H1 (cell line): ENCODE results near the gene MCM5. TPM values are rescaled to one million over a fixed set of nuclear protein-coding genes. Genes with fewer than 3 reads are reported as not detected.

Source experiments
- CTCF ChIA-PET: fragments of 300-600 bp; sonication (Branson Sonifier 250); formaldehyde crosslinking; loops from one replicate; lab custom pipeline; 2021; ENCODE audit not compliant: partially characterized antibody; lab: Charles Lee
- POLR2A ChIA-PET: fragments of 300-600 bp; sonication (Branson Sonifier 250); formaldehyde crosslinking; loops from one replicate; lab custom pipeline; 2021; ENCODE audit warnings: inconsistent platforms; ENCODE audit not compliant: partially characterized antibody; lab: Charles Lee
- DNase-seq, 2 experiments: peaks; one replicate each; pipeline versions ENCODE4 v3.0.0 to v3.0.0-alpha.2; 2010 to 2022; ENCODE audit warnings: low spot score in 2 of 2, low read depth in 1 of 2, mixed read lengths in 1 of 2
- FAIRE-seq: peaks from 2 replicates; lab custom pipeline; 2011; peaks lifted over from hg19 to GRCh38; lab: Jason Lieb, UNC
- H2AFZ ChIP-seq: 2 replicates; pipeline ENCODE4 v1.8.1; 2012; ENCODE audit warnings: low read length, inconsistent platforms
- H2AK5ac ChIP-seq: 2 replicates; pipeline ENCODE4 v1.6.1; 2013; ENCODE audit warnings: low read depth, low read length
- H2BK120ac ChIP-seq: replicated peaks from 2 replicates; pipeline ENCODE3; 2013; ENCODE audit warnings: low read depth, low read length, inconsistent platforms
- H2BK12ac ChIP-seq: 2 replicates; pipeline ENCODE4 v1.6.1; 2013; ENCODE audit warnings: low read depth, low read length
- H2BK15ac ChIP-seq: 2 replicates; pipeline ENCODE4 v1.6.1; 2013; ENCODE audit warnings: low read length
- H2BK20ac ChIP-seq: 2 replicates; pipeline ENCODE4 v1.6.1; 2013; ENCODE audit warnings: low read length
- H2BK5ac ChIP-seq: 2 replicates; pipeline ENCODE4 v1.6.1; 2013; ENCODE audit warnings: low read depth, low read length
- H3K14ac ChIP-seq: 2 replicates; pipeline ENCODE4 v1.6.1; 2013; ENCODE audit warnings: inconsistent platforms; ENCODE audit not compliant: insufficient read length
- H3K18ac ChIP-seq: 2 replicates; pipeline ENCODE4 v1.6.1; 2013; ENCODE audit warnings: low read length; ENCODE audit errors: extremely low read depth
- H3K23ac ChIP-seq: 2 replicates; pipeline ENCODE4 v1.6.1; 2013; ENCODE audit warnings: inconsistent platforms; ENCODE audit not compliant: insufficient read length
- H3K23me2 ChIP-seq: 2 replicates; pipeline ENCODE4 v1.6.1; 2013; ENCODE audit warnings: low read depth, low read length
- H3K27ac ChIP-seq: 2 replicates; pipeline ENCODE4 v1.6.1; 2011; ENCODE audit warnings: low read depth, low read length, inconsistent platforms
- H3K27me3 ChIP-seq, 4 experiments: replicated peaks in 1 of 4; 1 replicate in 1 of 4; 2 replicates in 3 of 4; pipeline versions ENCODE4 v1.6.1 to v1.8.1; 2011 to 2013; ENCODE audit warnings: low read length in 3 of 4, mild to moderate bottlenecking in 3 of 4, inconsistent platforms in 2 of 4, mixed read lengths in 2 of 4, moderate library complexity in 1 of 4; ENCODE audit not compliant: control insufficient read depth in 3 of 4, insufficient read depth in 3 of 4; ENCODE audit errors: extremely low read depth in 1 of 4
- H3K36me3 ChIP-seq, 4 experiments: 2 replicates each; pipeline versions ENCODE4 v1.6.1 to v1.8.1; 2011 to 2013; ENCODE audit warnings: mild to moderate bottlenecking in 4 of 4, low read length in 3 of 4, moderate library complexity in 2 of 4, control low read depth in 1 of 4, inconsistent platforms in 1 of 4; ENCODE audit not compliant: insufficient read depth in 4 of 4, control insufficient read depth in 2 of 4
- H3K4ac ChIP-seq: replicated peaks from 2 replicates; pipeline ENCODE3; 2013; ENCODE audit warnings: low read length, low read depth, mixed read lengths, inconsistent platforms; ENCODE audit not compliant: insufficient read length
- H3K4me1 ChIP-seq, 4 experiments: replicated peaks in 1 of 4; 1 replicate in 1 of 4; 2 replicates in 3 of 4; pipeline versions ENCODE4 v1.6.1 to v1.8.1; 2011 to 2013; ENCODE audit warnings: low read length in 3 of 4, inconsistent platforms in 2 of 4, mixed read lengths in 1 of 4; ENCODE audit not compliant: insufficient read depth in 4 of 4, control insufficient read depth in 3 of 4
- H3K4me2 ChIP-seq, 2 experiments: 2 replicates each; pipeline versions ENCODE4 v1.6.1 to v1.8.1; 2011 to 2013; ENCODE audit warnings: low read depth in 2 of 2, low read length in 2 of 2, control low read depth in 1 of 2, inconsistent platforms in 1 of 2, mild to moderate bottlenecking in 1 of 2; ENCODE audit not compliant: insufficient read depth in 1 of 2
- H3K4me3 ChIP-seq, 4 experiments: fragments of 200-600, 300-600 bp in 1 of 4; sonication (generic), shearing (Covaris generic), sonication (Bioruptor Twin) in 1 of 4; 2 replicates each; pipeline versions ENCODE4 v1.5.1 to v1.8.1; 2011 to 2016; ENCODE audit warnings: low read length in 4 of 4, low read depth in 3 of 4, control low read depth in 2 of 4, inconsistent platforms in 2 of 4, mild to moderate bottlenecking in 2 of 4, mixed read lengths in 1 of 4, moderate library complexity in 1 of 4; ENCODE audit not compliant: insufficient read depth in 2 of 4; ENCODE audit errors: extremely low read depth in 1 of 4
- H3K56ac ChIP-seq: replicated peaks from 2 replicates; pipeline ENCODE3; 2013; ENCODE audit warnings: low read depth, mild to moderate bottlenecking, mixed read lengths, low read length, inconsistent platforms; ENCODE audit not compliant: insufficient read length
- H3K79me1 ChIP-seq: 2 replicates; pipeline ENCODE4 v1.6.1; 2013; ENCODE audit warnings: low read depth, low read length, control low read depth
- H3K79me2 ChIP-seq, 2 experiments: 2 replicates each; pipeline versions ENCODE4 v1.6.1 to v1.8.1; 2012 to 2013; ENCODE audit warnings: low read length in 2 of 2, mild to moderate bottlenecking in 2 of 2, inconsistent platforms in 1 of 2; ENCODE audit not compliant: insufficient read depth in 2 of 2, control insufficient read depth in 1 of 2
- H3K9ac ChIP-seq, 4 experiments: replicated peaks in 1 of 4; 1 replicate in 1 of 4; 2 replicates in 3 of 4; pipeline versions ENCODE4 v1.6.1 to v1.8.1; 2011 to 2013; ENCODE audit warnings: low read depth in 3 of 4, low read length in 3 of 4, control low read depth in 2 of 4, mild to moderate bottlenecking in 2 of 4, moderate library complexity in 2 of 4, inconsistent platforms in 1 of 4; ENCODE audit errors: extremely low read depth in 1 of 4
- H3K9me3 ChIP-seq, 2 experiments: 2 replicates each; pipeline versions ENCODE4 v1.6.1 to v1.8.1; 2012 to 2013; ENCODE audit warnings: mild to moderate bottlenecking in 2 of 2, moderate library complexity in 2 of 2, control low read depth in 1 of 2, inconsistent platforms in 1 of 2, low read depth in 1 of 2, low read length in 1 of 2, mixed read lengths in 1 of 2; ENCODE audit not compliant: insufficient read depth in 2 of 2
- H4K20me1 ChIP-seq, 2 experiments: replicated peaks in 1 of 2; 2 replicates each; pipeline versions ENCODE3 to v1.8.1; 2011 to 2013; ENCODE audit warnings: inconsistent platforms in 2 of 2, low read length in 2 of 2, mild to moderate bottlenecking in 1 of 2; ENCODE audit not compliant: insufficient read depth in 2 of 2, control insufficient read depth in 1 of 2
- H4K5ac ChIP-seq: 2 replicates; pipeline ENCODE4 v1.6.1; 2013; ENCODE audit warnings: low read length, low read depth, mixed read lengths, inconsistent platforms; ENCODE audit not compliant: insufficient read length
- H4K8ac ChIP-seq: 2 replicates; pipeline ENCODE4 v1.8.0; 2013; ENCODE audit warnings: mild to moderate bottlenecking, moderate library complexity, low read length, inconsistent platforms; ENCODE audit not compliant: insufficient read depth; ENCODE audit errors: extremely low read depth
- H4K91ac ChIP-seq: replicated peaks from 2 replicates; pipeline ENCODE3; 2013; ENCODE audit warnings: low read length, mixed read lengths, inconsistent platforms; ENCODE audit not compliant: insufficient read length
- BCL11A ChIP-seq, 2 experiments: IDR thresholded peaks; one replicate each; pipeline ENCODE4 v1.6.1; 2011; ENCODE audit warnings: low read depth in 2 of 2, low read length in 2 of 2, mild to moderate bottlenecking in 2 of 2
- CTBP2 ChIP-seq: IDR thresholded peaks from 2 replicates; pipeline ENCODE4 v1.7.0; 2011; ENCODE audit warnings: borderline replicate concordance, mild to moderate bottlenecking, moderate library complexity, mixed read lengths, low read length; ENCODE audit not compliant: insufficient read depth, insufficient read length
- CTCF ChIP-seq, 3 experiments: IDR thresholded peaks; 1 replicate in 2 of 3; 2 replicates in 1 of 3; pipeline versions ENCODE4 v1.5.1 to v1.6.1; 2011; ENCODE audit warnings: low read length in 3 of 3, mild to moderate bottlenecking in 3 of 3, inconsistent platforms in 2 of 3, low read depth in 1 of 3, moderate library complexity in 1 of 3; ENCODE audit not compliant: insufficient read depth in 1 of 3; ENCODE audit errors: control extremely low read depth in 1 of 3
- HDAC2 ChIP-seq, 2 experiments: fragments of 300-600 bp in 1 of 2; sonication (generic) in 1 of 2; IDR thresholded peaks; 2 replicates each; pipeline ENCODE4 v1.6.1; 2011 to 2012; ENCODE audit warnings: low read depth in 2 of 2, low read length in 2 of 2, mild to moderate bottlenecking in 2 of 2, moderate library complexity in 2 of 2, borderline replicate concordance in 1 of 2, inconsistent platforms in 1 of 2
- KDM1A ChIP-seq: fragments of 200-600, 300-600 bp; sonication (generic); IDR thresholded peaks from 2 replicates; pipeline ENCODE4 v1.7.1; 2016; ENCODE audit warnings: mild to moderate bottlenecking, low read length, borderline replicate concordance
- POU5F1 ChIP-seq: IDR thresholded peaks from 2 replicates; pipeline ENCODE4 v1.6.1; 2011; ENCODE audit warnings: low read depth, mild to moderate bottlenecking, low read length, moderate library complexity
- WGBS, 2 experiments: shearing (Covaris generic) in 1 of 2; methylation state at CpG; one replicate each; pipeline versions ENCODE4 v1.1.6 to v1.1.7; 2013 to 2015; ENCODE audit warnings: low lambda C conversion rate in 2 of 2, mixed read lengths in 2 of 2, inconsistent platforms in 1 of 2, low coverage in 1 of 2, missing lambda C conversion rate in 1 of 2; ENCODE audit not compliant: insufficient replicate concordance in 2 of 2, insufficient coverage in 1 of 2, insufficient read length in 1 of 2; ENCODE audit errors: extremely low coverage in 1 of 2, missing lambda C conversion rate in 1 of 2; 5-methylcytosine and 5-hydroxymethylcytosine counted together
- polyA plus RNA-seq, 7 experiments: library from polyadenylated mRNA; depleted of rRNA in 3 of 7; stranded (reverse) in 5 of 7; unstranded in 2 of 7; fragments of >200 nt in 5 of 7; fragments of 200-250 nt in 2 of 7; gene quantifications; 1 replicate in 5 of 7; 2 replicates in 1 of 7; 4 replicates in 1 of 7; pipeline versions ENCODE4 v1.2.1 to v1.2.3, GENCODE V29; 2011 to 2013; ENCODE audit warnings: missing spikeins in 2 of 7, mixed read lengths in 2 of 7
- total RNA-seq: library from RNA; stranded (reverse); fragmentation: NEBNext Ultra II Directional; extraction: Animal tissue kit (Norgen Biotek cat#: 25700); gene quantifications from 2 replicates; pipeline ENCODE4 v1.2.1, GENCODE V29; 2021

Gene MCM5
- total and polyA plus RNA-seq, 2 of the 8 experiments (the other 6 are each of a cell fraction or from before 2014, with no cell fraction given), result 210 to 305 TPM

GRCh38 chr22:35457729-35458546, 58.0 kb downstream of the MCM5 start:
- H3K56ac ChIP-seq, result no peak overlapping the region
- peak overlapping the region; percentile 75; the same call in 1 of the 2 replicates for H2BK12ac ChIP-seq
- H3K23ac ChIP-seq, result no peak overlapping the region
- H3K79me1 ChIP-seq, result no peaks in the 10 kb centered on the region
- H3K4ac ChIP-seq, result no peak overlapping the region
- no peak overlapping the region; the same call in 1 of the 2 replicates for H2AK5ac ChIP-seq
- POLR2A ChIA-PET, result interaction anchor here (1.2 kb wide), 1 partner anchor 28 kb away, joined by 5 read pairs; no protein-coding TSS in a partner anchor
- H3K9ac ChIP-seq, result no peak overlapping the region
- no peak overlapping the region for H3K14ac ChIP-seq
- H4K91ac ChIP-seq, result no peak overlapping the region
- no peak overlapping the region for H4K5ac ChIP-seq
- no peaks in the 10 kb centered on the region for H3K9me3 ChIP-seq
- FAIRE-seq (no peak), DNase-seq (no peak)
- H3K27ac ChIP-seq, result no peak overlapping the region
- peaks cover 6 to 11% (median 8%) of the 10 kb centered on the region in 4 experiments for H3K4me1 ChIP-seq
- peak overlapping the region; percentile 12; the same call in 1 of the 2 replicates for H2BK15ac ChIP-seq
- H3K79me2 ChIP-seq, result no peaks in the 10 kb centered on the region
- no peaks in the 10 kb centered on the region for H3K27me3 ChIP-seq
- no peaks in the 10 kb centered on the region for H3K36me3 ChIP-seq
- no peak for TF ChIP-seq POU5F1
- TF ChIP-seq KDM1A, result peak; percentile 91
- TF ChIP-seq BCL11A (IDR thresholded peaks at IDR 0.05; ENCODE audit: low read depth in 2 of 2, low read length in 2 of 2), result no peak
- peak in 1 of 2 experiments; percentile 71; a peak in 1 of 4 replicates for TF ChIP-seq HDAC2 (IDR thresholded peaks at IDR 0.05; ENCODE audit: borderline replicate concordance in 1 of 2, low read depth in 2 of 2, low read length in 2 of 2)
- TF ChIP-seq CTBP2, result no peak
- 0 out of 4 replicates have a peak, but pooled peaks of 1 of the 3 experiments have one; percentile 2 for TF ChIP-seq CTCF (IDR thresholded peaks at IDR 0.05; ENCODE audit: control extremely low read depth in 1 of 3, insufficient read depth in 1 of 3, low read depth in 1 of 3, low read length in 3 of 3)
- no peak overlapping the region for H3K4me3 ChIP-seq
- H4K8ac ChIP-seq, result no peak overlapping the region
- no peak overlapping the region for H2BK120ac ChIP-seq
- no peak overlapping the region; a peak in 1 of 4 replicates for H3K4me2 ChIP-seq
- WGBS, 2 experiments, result 81% methylated on average over 9 of the region's 9 CpGs; no CpG with 5 or more reads in 1 of the 2 experiments
- H2BK5ac ChIP-seq, result peak overlapping the region; percentile 60; the same call in 1 of the 2 replicates
- no peak overlapping the region for H2BK20ac ChIP-seq
- CTCF ChIA-PET, result interaction anchor here (0.8 kb wide), 2 partner anchors 123 to 124 kb away, joined by 3 read pairs; no protein-coding TSS in a partner anchor
- no peaks in the 10 kb centered on the region for H3K23me2 ChIP-seq
- H2AFZ ChIP-seq, result no peak overlapping the region
- no peaks in the 10 kb centered on the region for H4K20me1 ChIP-seq
- H3K18ac ChIP-seq, result no peak overlapping the region; the same call in 1 of the 2 replicates
